NCI-H187 (cell line): ENCODE data around the gene RNF40.
A peak's percentile ranks its signal among the peaks of the same experiment; 100 is the strongest.

Experiments used
- DNase-seq, 2 experiments: peaks; one replicate each; lab custom pipeline; 2025; lab: John Stamatoyannopoulos, UW

Gene RNF40

GRCh38 chr16:30762991-30763725, 1.0 kb downstream of the RNF40 start:
- no peak for DNase-seq

- no peak for DNase-seq
Observed at GRCh38 chr16:30764086-30764485, 2.0 kb downstream of the RNF40 start.

DNA sequence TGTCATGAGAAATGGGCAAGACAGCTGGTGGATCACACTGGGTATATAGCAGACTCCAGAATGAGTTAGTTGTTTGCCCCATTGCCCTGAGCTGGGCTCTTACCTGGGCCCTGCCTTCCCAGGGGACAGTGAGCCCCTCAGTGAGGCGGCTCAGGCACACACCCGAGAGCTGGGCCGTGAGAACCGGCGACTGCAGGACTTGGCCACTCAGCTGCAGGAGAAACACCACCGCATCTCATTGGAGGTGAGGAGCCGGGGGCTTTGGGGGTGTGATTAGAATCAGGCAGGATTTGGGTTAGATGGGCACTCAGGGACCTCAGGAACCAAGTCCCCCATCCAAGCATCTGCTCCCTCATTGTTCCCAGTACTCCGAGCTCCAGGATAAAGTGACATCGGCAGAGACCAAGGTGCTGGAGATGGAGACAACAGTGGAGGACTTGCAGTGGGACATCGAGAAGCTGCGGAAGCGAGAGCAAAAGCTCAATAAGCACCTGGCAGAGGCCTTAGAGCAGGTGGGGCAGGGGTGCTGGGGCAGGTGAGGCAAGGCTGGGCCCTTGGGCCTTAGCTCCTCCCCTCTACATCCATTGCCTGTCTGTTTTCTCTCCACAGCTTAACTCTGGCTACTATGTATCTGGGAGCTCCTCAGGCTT, 2.8 kb downstream of the RNF40 start:
- DNase-seq, result no peak

GRCh38 chr16:30766206-30766932, 4.2 kb downstream of the RNF40 start:
- DNase-seq, result no peak

- no peak for DNase-seq
Observed at GRCh38 chr16:30766933-30767284, 4.8 kb downstream of the RNF40 start.

- no peak for DNase-seq
Observed at GRCh38 chr16:30767767-30768465, 5.8 kb downstream of the RNF40 start.

GRCh38 chr16:30768583-30769181, 6.6 kb downstream of the RNF40 start:
- no peak for DNase-seq

DNA sequence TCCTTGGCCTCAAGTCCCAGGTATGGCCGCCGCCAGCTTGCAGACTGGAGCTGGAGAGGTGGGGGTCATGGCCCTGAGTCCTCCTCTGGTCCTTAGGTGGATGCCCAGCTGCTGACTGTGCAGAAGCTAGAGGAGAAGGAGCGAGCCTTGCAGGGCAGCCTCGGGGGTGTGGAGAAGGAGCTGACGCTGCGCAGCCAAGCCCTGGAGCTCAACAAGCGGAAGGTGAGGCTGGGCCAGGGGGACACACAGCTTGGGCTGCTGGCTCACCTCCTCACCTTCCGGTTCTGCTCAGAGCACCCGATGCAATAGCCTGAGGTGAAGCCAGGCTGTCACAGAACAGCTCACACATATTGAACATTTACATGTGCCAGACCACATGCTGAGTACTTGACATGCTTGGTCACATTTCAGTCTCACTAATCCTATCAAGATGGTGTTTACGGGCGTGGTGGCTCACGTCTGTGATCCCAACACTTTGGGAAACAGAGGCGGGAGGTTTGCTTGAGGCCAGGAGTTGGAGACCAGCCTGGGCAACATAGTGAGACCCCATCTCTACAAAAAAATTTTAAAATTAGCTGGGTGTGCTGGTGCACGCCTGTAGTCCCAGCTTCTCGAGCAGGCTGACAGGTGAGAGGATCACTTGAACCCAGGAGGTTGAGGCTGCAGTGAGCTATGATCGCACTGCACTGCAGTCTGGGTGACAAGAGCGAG, 7.4 kb downstream of the RNF40 start:
- DNase-seq, result no peak

- no peak for DNase-seq
Observed at GRCh38 chr16:30771726-30772125, 9.6 kb downstream of the RNF40 start.

- DNase-seq, result no peak
Observed at GRCh38 chr16:30773826-30774225, 11.7 kb downstream of the RNF40 start.

GRCh38 chr16:30774367-30775130, 12.4 kb downstream of the RNF40 start:
- no peak for DNase-seq

GRCh38 chr16:30775131-30775391, 12.9 kb downstream of the RNF40 start:
- DNase-seq, result no peak

GRCh38 chr16:30775392-30776188, 13.5 kb downstream of the RNF40 start:
- DNase-seq, result peak; percentile 10 to 11

DNA sequence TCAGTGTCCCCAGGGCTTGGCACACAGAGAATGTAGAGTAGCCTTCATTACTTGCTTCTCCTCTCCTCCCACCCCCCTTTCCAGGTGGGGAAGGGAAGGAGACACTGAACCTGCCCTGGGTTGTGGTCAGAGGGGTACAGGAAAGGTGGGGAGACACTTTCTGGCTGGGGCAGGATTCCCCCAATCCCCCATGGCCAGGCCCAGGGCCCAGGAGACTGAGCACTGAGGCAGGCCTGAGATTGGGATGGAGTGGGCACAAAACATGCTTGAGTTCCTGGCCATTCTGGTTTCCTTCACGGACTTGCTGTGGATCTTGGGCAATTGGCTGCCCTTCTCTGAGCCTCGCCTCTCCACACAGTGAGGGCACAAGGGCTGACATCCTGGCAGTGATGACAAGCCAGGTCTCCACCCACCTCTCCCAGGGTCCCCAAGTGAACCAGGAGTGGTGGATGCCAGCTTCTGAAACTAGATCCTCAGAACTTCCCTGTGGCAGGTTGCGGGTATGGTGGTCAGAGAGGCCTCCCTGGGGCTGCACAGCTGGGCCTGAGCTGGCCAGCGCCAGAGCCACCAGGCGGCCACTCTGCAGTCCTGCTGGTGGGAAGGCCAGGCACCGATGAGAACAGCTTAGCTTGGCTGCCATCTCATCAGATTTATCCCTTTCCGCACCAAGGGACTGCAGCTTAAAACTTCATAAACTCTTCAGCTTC, 15.6 kb downstream of the RNF40 start:
- no peak for DNase-seq

GRCh38 chr16:30778549-30779244, 16.6 kb downstream of the RNF40 start:
- DNase-seq, result no peak

- DNase-seq, result no peak
Observed at GRCh38 chr16:30779596-30779995, 17.5 kb downstream of the RNF40 start.

DNA sequence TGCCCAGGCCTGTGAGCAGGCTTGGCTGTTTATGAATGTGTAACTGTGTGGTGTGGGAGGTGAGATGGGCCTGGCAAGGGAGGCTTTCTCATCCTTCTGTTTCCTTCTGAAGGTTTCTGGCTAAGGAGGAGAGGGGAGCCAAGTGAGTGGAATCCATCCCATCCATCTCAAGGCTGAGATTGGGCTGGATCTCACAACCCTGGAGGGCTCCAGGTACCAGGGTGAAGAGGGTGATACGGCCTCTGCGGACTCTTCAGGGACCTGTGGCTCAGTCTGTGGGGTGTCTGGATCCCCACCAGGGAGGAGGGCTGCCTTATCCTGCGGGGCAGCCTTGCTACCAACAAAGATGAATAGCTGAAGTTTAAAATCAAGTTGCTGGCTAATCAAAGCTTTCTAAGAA, 17.9 kb downstream of the RNF40 start:
- no peak for DNase-seq

GRCh38 chr16:30780549-30780948, 18.4 kb downstream of the RNF40 start:
- no peak for DNase-seq
